Measurements from ENCODE around the gene IGFBP4. TPM values are rescaled to one million over a fixed set of nuclear protein-coding genes. Genes with fewer than 3 reads are reported as not detected.
A peak's percentile ranks its signal among the peaks of the same experiment; 100 is the strongest.

IGFBP4 gene
- total and polyA plus RNA-seq, 2 of the 4 experiments (the other 2 are of a cell fraction) = 308 to 1,187 TPM

- H3K4me1 ChIP-seq (ENCODE audit: control insufficient read depth, insufficient read depth, low read length) = peaks cover 8% of the 10 kb centered on the region
- H3K27ac ChIP-seq (ENCODE audit: insufficient read depth, low read length) = no peak overlapping the region
- no peak overlapping the region for H3K4me2 ChIP-seq (ENCODE audit: low read depth, low read length)
- H2BK15ac ChIP-seq (ENCODE audit: low read depth, low read length) = no peak overlapping the region
- peak overlapping the region; percentile 29 for H2AK9ac ChIP-seq (replicated peaks; ENCODE audit: low read depth, low read length, poor library complexity)
- WGBS, 2 experiments (ENCODE audit: extremely low coverage in 2 of 2, insufficient read length in 1 of 2) = no CpG with 5 or more reads among the region's 4 CpGs
- ChIA-PET POLR2A (ENCODE audit: unreplicated experiment) (no interaction called here), CTCF (interaction anchor here (0.9 kb wide), 1 partner anchor 93 kb away, joined by 3 read pairs; no protein-coding TSS in a partner anchor)
- H3K23ac ChIP-seq (ENCODE audit: low read depth, low read length) = no peak overlapping the region
- H2AK5ac ChIP-seq (ENCODE audit: low read depth, low read length) = peak overlapping the region; percentile 47; the same call in 1 of the 2 replicates
- H3K9ac ChIP-seq (ENCODE audit: low read depth, low read length) = no peak overlapping the region
- ATAC-seq (ENCODE audit: low read depth) (no peak), DNase-seq (no peak)
- no peak overlapping the region for H4K8ac ChIP-seq (ENCODE audit: low read depth in 2 of 2, low read length in 2 of 2)
- H3K14ac ChIP-seq (replicated peaks; ENCODE audit: low read depth, low read length) = no peak overlapping the region
- peaks cover 7% of the 10 kb centered on the region; the same call in 1 of the 2 replicates for H3K9me1 ChIP-seq (ENCODE audit: insufficient read depth, low read length)
- H3K79me1 ChIP-seq (ENCODE audit: low read depth in 1 of 2, low read length in 2 of 2) = peaks cover 0 to 20% of the 10 kb centered on the region in 2 experiments; a peak in 1 of 4 replicates
- dilution Hi-C loops (cut with HindIII; ENCODE audit: low sequenced_read_pairs, unreplicated experiment) = no loop called here
- intact Hi-C loops (cut with micrococcal nuclease) = no loop called here
- BruUV-seq (replicated peaks) = no TSS peak
- no peaks in the 10 kb centered on the region for H3K9me3 ChIP-seq (ENCODE audit: control insufficient read depth, insufficient read depth, low read length)
- H2BK20ac ChIP-seq (ENCODE audit: low read depth, low read length) = no peak overlapping the region
- peaks cover 13% of the 10 kb centered on the region for H4K20me1 ChIP-seq (ENCODE audit: insufficient read depth, low read length)
- H2BK120ac ChIP-seq (ENCODE audit: low read depth, low read length) = no peak overlapping the region
- H4K91ac ChIP-seq (ENCODE audit: insufficient read depth, low read depth, low read length) = peak overlapping the region; percentile 3; the same call in 1 of the 2 replicates
- in situ Hi-C loops (cut with MboI; ENCODE audit: low sequenced_read_pairs) = loop anchor here (5.0 kb wide), 1 partner anchor 92 kb away; no protein-coding TSS in a partner anchor
- H3K36me3 ChIP-seq (ENCODE audit: control insufficient read depth, insufficient read depth, low read length) = peaks cover 2% of the 10 kb centered on the region
- no peak overlapping the region for H3K4me3 ChIP-seq (ENCODE audit: insufficient read depth, low read depth, low read length)
- H3K4ac ChIP-seq (ENCODE audit: low read depth, low read length) = no peak overlapping the region
- H2AFZ ChIP-seq (replicated peaks; ENCODE audit: low read length, poor library complexity) = no peak overlapping the region
- H4K5ac ChIP-seq (ENCODE audit: low read depth, low read length) = no peak overlapping the region
- H2BK5ac ChIP-seq (ENCODE audit: low read depth, low read length, poor library complexity, severe bottlenecking) = no peak overlapping the region
- H3K18ac ChIP-seq (ENCODE audit: low read depth, low read length) = no peak overlapping the region
- H3K27me3 ChIP-seq (ENCODE audit: control insufficient read depth, insufficient read depth, low read length) = no peaks in the 10 kb centered on the region
- TF ChIP-seq RFX5 (IDR thresholded peaks at IDR 0.05; ENCODE audit: low read depth, low read length) (no peak), MAZ (IDR thresholded peaks at IDR 0.05; ENCODE audit: borderline replicate concordance, low read depth, low read length) (no peak), MAFK (IDR thresholded peaks at IDR 0.05; ENCODE audit: low read depth, low read length) (no peak), CTCF (conservative IDR thresholded peaks at IDR 0.05; ENCODE audit: low read depth, low read length) (no peak), RAD21 (IDR thresholded peaks at IDR 0.05; ENCODE audit: low read length) (no peak), BHLHE40 (IDR thresholded peaks at IDR 0.05; ENCODE audit: low read depth, low read length) (no peak), NFE2L2 (IDR thresholded peaks at IDR 0.05; ENCODE audit: low read depth, low read length) (no peak), RCOR1 (IDR thresholded peaks at IDR 0.05; ENCODE audit: insufficient replicate concordance, low read length) (no peak), SMC3 (IDR thresholded peaks at IDR 0.05; ENCODE audit: low read depth, low read length) (no peak), POLR2A (IDR thresholded peaks at IDR 0.05; ENCODE audit: low read depth, low read length) (no peak), CEBPB (IDR thresholded peaks at IDR 0.05; ENCODE audit: low read depth, low read length) (no peak)
- TF ChIP-seq, protein P1, sequence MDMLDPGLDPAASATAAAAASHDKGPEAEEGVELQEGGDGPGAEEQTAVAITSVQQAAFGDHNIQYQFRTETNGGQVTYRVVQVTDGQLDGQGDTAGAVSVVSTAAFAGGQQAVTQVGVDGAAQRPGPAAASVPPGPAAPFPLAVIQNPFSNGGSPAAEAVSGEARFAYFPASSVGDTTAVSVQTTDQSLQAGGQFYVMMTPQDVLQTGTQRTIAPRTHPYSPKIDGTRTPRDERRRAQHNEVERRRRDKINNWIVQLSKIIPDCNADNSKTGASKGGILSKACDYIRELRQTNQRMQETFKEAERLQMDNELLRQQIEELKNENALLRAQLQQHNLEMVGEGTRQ (IDR thresholded peaks at IDR 0.05; ENCODE audit: low read depth, low read length) = no peak
- TF ChIP-seq, protein P2, sequence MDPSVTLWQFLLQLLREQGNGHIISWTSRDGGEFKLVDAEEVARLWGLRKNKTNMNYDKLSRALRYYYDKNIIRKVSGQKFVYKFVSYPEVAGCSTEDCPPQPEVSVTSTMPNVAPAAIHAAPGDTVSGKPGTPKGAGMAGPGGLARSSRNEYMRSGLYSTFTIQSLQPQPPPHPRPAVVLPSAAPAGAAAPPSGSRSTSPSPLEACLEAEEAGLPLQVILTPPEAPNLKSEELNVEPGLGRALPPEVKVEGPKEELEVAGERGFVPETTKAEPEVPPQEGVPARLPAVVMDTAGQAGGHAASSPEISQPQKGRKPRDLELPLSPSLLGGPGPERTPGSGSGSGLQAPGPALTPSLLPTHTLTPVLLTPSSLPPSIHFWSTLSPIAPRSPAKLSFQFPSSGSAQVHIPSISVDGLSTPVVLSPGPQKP (IDR thresholded peaks at IDR 0.05; ENCODE audit: borderline replicate concordance, low read depth, low read length) = no peak
- H3K56ac ChIP-seq (ENCODE audit: extremely low read depth, insufficient read depth, low read length) = no peak overlapping the region
These were observed 3.1 kb upstream of the IGFBP4 start for GRCh38 chr17:40440166-40440565.
